Astrocyte of the cerebellum (primary cell): ENCODE measurements around the gene SGCE.

Source experiments
- DNase-seq: peaks from one replicate; pipeline ENCODE4 v3.0.0-alpha.2; 2011; ENCODE audit warnings: low read depth
- H3K4me3 ChIP-seq: 2 replicates; pipeline ENCODE4 v1.5.1; 2011; ENCODE audit warnings: mild to moderate bottlenecking, low read depth, low read length, moderate library complexity
- in situ Hi-C: cut with HindIII; loops from 2 replicates; pipeline ENCODE4 v1.10.0; 2017; ENCODE audit warnings: low sequenced_read_pairs
- TF ChIP-seq, protein P1 (sequence below): IDR thresholded peaks from 2 replicates; pipeline ENCODE4 v1.5.1; 2012; ENCODE audit warnings: low read length, low read depth, moderate library complexity, mild to moderate bottlenecking; ENCODE audit errors: missing control alignments

SGCE gene

GRCh38 chr7:94632338-94633013, 23.5 kb downstream of the SGCE start:
- peak; percentile 70 for DNase-seq
- in situ Hi-C loops, result no loop called here
- TF ChIP-seq, protein P1, sequence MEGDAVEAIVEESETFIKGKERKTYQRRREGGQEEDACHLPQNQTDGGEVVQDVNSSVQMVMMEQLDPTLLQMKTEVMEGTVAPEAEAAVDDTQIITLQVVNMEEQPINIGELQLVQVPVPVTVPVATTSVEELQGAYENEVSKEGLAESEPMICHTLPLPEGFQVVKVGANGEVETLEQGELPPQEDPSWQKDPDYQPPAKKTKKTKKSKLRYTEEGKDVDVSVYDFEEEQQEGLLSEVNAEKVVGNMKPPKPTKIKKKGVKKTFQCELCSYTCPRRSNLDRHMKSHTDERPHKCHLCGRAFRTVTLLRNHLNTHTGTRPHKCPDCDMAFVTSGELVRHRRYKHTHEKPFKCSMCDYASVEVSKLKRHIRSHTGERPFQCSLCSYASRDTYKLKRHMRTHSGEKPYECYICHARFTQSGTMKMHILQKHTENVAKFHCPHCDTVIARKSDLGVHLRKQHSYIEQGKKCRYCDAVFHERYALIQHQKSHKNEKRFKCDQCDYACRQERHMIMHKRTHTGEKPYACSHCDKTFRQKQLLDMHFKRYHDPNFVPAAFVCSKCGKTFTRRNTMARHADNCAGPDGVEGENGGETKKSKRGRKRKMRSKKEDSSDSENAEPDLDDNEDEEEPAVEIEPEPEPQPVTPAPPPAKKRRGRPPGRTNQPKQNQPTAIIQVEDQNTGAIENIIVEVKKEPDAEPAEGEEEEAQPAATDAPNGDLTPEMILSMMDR, result no peak
- no peak overlapping the region for H3K4me3 ChIP-seq

DNA sequence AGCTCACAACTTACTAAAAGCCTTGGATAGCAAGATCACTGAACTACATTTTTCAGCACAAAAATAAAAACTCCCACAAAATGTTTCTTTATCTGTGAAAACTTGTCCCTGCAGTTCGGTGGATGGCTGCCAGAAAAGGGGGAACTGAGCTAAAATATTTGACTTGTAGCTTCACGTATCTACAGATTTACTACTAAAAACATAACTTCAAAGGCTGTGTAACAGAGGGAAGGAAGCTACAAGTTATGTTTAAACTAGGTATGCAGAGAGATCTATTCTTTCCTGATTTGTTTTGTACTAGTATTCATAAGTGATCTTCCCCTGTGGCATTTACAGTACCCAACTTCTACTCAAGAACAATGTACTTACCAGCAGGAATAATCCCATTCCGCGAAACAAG, 25.1 kb downstream of the SGCE start:
- TF ChIP-seq, protein P1, result no peak
- H3K4me3 ChIP-seq, result no peak overlapping the region
- no peak for DNase-seq
- in situ Hi-C loops, result no loop called here

- TF ChIP-seq, protein P1, result no peak
- H3K4me3 ChIP-seq, result no peak overlapping the region
- in situ Hi-C loops, result no loop called here
- no peak for DNase-seq
Measured at GRCh38 chr7:94623820-94624219, 32.1 kb downstream of the SGCE start.

DNA sequence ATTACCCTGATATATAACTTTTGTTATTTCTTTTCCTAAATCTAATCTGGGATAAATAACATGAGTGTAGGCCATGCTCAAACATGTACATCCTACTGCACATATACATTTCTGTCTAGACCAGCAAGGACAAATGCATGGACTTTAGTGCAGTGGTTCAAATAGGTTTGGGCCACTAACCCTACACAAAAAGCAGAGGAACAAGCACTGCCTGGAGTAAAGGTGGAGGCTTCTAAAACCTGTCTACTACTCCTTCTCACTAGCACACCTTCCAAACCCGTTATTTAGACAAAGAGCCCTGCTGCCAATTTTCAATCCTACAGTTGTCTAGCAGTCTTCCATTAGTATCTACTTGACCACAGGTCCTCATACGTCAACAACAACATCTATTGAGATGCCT, 34.8 kb downstream of the SGCE start:
- TF ChIP-seq, protein P1, result no peak
- DNase-seq, result no peak
- in situ Hi-C loops, result no loop called here
- no peak overlapping the region for H3K4me3 ChIP-seq

DNA sequence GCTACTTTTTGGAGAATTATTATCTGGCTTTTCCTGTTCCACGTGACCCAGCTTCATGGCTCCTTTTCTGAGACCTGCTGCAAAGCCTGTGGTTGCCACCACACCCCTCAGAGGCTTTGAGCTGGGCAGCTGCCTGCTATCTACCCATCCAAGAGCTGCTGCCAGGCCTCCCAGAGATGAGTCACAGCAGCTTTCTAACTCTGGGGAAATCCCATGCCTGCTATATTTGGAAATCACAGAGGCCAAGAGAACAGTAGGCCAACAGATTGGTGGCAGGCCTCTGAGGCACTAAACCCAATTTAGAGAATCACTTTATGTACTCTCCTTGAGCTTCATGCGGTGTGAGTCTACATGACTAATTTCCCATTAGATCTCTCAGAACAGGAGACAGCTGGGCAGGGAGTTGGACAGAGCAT, 35.2 kb downstream of the SGCE start:
- TF ChIP-seq, protein P1, result no peak
- DNase-seq, result peak; percentile 69
- in situ Hi-C loops, result no loop called here
- H3K4me3 ChIP-seq, result no peak overlapping the region

GRCh38 chr7:94618126-94618525, 37.8 kb downstream of the SGCE start:
- in situ Hi-C loops, result no loop called here
- TF ChIP-seq, protein P1, result no peak
- DNase-seq, result no peak
- H3K4me3 ChIP-seq, result no peak overlapping the region
